Measurements from ENCODE around the gene CEP295NL.

- TF ChIP-seq CTCF (IDR thresholded peaks at IDR 0.05; ENCODE audit: low read length) (no peak), EZH2phosphoT487 (IDR thresholded peaks at IDR 0.05; ENCODE audit: low read length) (no peak), EZH2 (optimal IDR thresholded peaks at IDR 0.05; ENCODE audit: low read depth, low read length) (no peak)
These were observed 10.5 kb downstream of the CEP295NL start for GRCh38 chr17:78892520-78892919.

Measured in MM.1S (cell line).